Hepatocyte (in vitro differentiated cells): ENCODE results near the gene IDH2. TPM values are rescaled to one million over a fixed set of nuclear protein-coding genes. Genes with fewer than 3 reads are reported as not detected.
A peak's percentile ranks its signal among the peaks of the same experiment; 100 is the strongest.

Experiments used
- DNase-seq: peaks from one replicate; pipeline ENCODE4 v3.0.0-alpha.2; 2016; ENCODE audit warnings: low spot score
- H2AFZ ChIP-seq: fragments of 200-600 bp; sonication (generic); 2 replicates; pipeline ENCODE4 v1.6.0; 2016; ENCODE audit warnings: antibody characterized with exemption, mild to moderate bottlenecking
- H3K27ac ChIP-seq: fragments of 200-600 bp; sonication (generic); 2 replicates; pipeline ENCODE4 v1.5.1; 2016; ENCODE audit warnings: mild to moderate bottlenecking
- H3K27me3 ChIP-seq: fragments of 200-600 bp; sonication (generic); 2 replicates; pipeline ENCODE4 v1.6.1; 2016
- H3K36me3 ChIP-seq: fragments of 200-600 bp; sonication (generic); replicated peaks from 2 replicates; pipeline ENCODE4 v1.5.1; 2016; ENCODE audit warnings: low read depth; ENCODE audit not compliant: insufficient read depth
- H3K4me1 ChIP-seq: fragments of 200-600 bp; sonication (generic); 2 replicates; pipeline ENCODE4 v1.5.1; 2016; ENCODE audit warnings: mild to moderate bottlenecking, moderate library complexity; ENCODE audit not compliant: insufficient read depth
- H3K4me2 ChIP-seq: fragments of 200-600 bp; sonication (generic); 2 replicates; pipeline ENCODE4 v1.6.0; 2016
- H3K4me3 ChIP-seq: fragments of 200-600 bp; sonication (generic); 2 replicates; pipeline ENCODE4 v1.5.1; 2016; ENCODE audit warnings: mild to moderate bottlenecking
- H3K79me2 ChIP-seq: fragments of 200-600 bp; sonication (generic); 2 replicates; pipeline ENCODE4 v1.6.0; 2017; ENCODE audit warnings: mild to moderate bottlenecking
- H3K9me2 ChIP-seq: fragments of 200-600 bp; sonication (generic); replicated peaks from 2 replicates; pipeline ENCODE4 v1.6.0; 2017; ENCODE audit warnings: mild to moderate bottlenecking; ENCODE audit not compliant: insufficient read depth
- H3K9me3 ChIP-seq: fragments of 200-600 bp; sonication (generic); 2 replicates; pipeline ENCODE4 v1.5.1; 2016; ENCODE audit warnings: low read depth, mild to moderate bottlenecking
- H4K20me1 ChIP-seq: fragments of 200-600 bp; sonication (generic); 2 replicates; pipeline ENCODE4 v1.6.0; 2016; ENCODE audit warnings: mild to moderate bottlenecking; ENCODE audit not compliant: insufficient read depth, poor library complexity, severe bottlenecking
- CTCF ChIP-seq: fragments of 200-600 bp; sonication (generic); IDR thresholded peaks from 2 replicates; pipeline ENCODE4 v1.5.1; 2016; ENCODE audit warnings: antibody characterized with exemption, mild to moderate bottlenecking; ENCODE audit not compliant: poor library complexity
- EZH2 ChIP-seq: fragments of 200-600 bp; sonication (generic); IDR thresholded peaks from 2 replicates; pipeline ENCODE4 v1.6.1; 2016; ENCODE audit warnings: antibody characterized with exemption, mild to moderate bottlenecking, borderline replicate concordance
- EZH2phosphoT487 ChIP-seq: fragments of 200-600 bp; sonication (generic); IDR thresholded peaks from one replicate; pipeline ENCODE4 v1.6.1; 2018; ENCODE audit warnings: antibody characterized with exemption, mild to moderate bottlenecking, low read depth, moderate library complexity; ENCODE audit not compliant: unreplicated experiment, severe bottlenecking
- WGBS: methylation state at CpG from one replicate; pipeline ENCODE4 v1.1.6; 2016; ENCODE audit warnings: low lambda C conversion rate; ENCODE audit errors: missing lambda C conversion rate; 5-methylcytosine and 5-hydroxymethylcytosine counted together
- polyA plus RNA-seq: library from polyadenylated mRNA; unstranded; fragments of >200 nt; fragmentation: Nextera tagmentation; extraction: Ambion mirVana; gene quantifications from 2 replicates; pipeline ENCODE4 v1.2.1, GENCODE V29; 2016
- total RNA-seq: library from RNA; depleted of rRNA; stranded (reverse); fragments of >200 nt; gene quantifications from 2 replicates; pipeline ENCODE4 v1.2.3, GENCODE V29; 2014

The IDH2 gene
- total and polyA plus RNA-seq, 2 experiments from 2014 or later: 163 to 327 TPM

- H3K9me3 ChIP-seq: no peaks in the 10 kb centered on the region
- DNase-seq: peak; percentile 45
- H3K4me3 ChIP-seq: no peak overlapping the region
- no peak overlapping the region for H2AFZ ChIP-seq
- peaks cover 21% of the 10 kb centered on the region for H3K4me1 ChIP-seq
- H3K79me2 ChIP-seq: peaks cover 74% of the 10 kb centered on the region
- H3K4me2 ChIP-seq: no peak overlapping the region
- no peaks in the 10 kb centered on the region for H3K9me2 ChIP-seq
- 33% methylated on average over 7 of the region's 7 CpGs for WGBS
- H3K36me3 ChIP-seq: no peaks in the 10 kb centered on the region
- peak overlapping the region; percentile 14 for H3K27ac ChIP-seq
- no peaks in the 10 kb centered on the region for H4K20me1 ChIP-seq
- TF ChIP-seq CTCF (no peak), EZH2phosphoT487 (no peak), EZH2 (no peak)
- no peaks in the 10 kb centered on the region for H3K27me3 ChIP-seq
These were observed 47.6 kb downstream of the IDH2 start for GRCh38 chr15:90054618-90055097.

DNA sequence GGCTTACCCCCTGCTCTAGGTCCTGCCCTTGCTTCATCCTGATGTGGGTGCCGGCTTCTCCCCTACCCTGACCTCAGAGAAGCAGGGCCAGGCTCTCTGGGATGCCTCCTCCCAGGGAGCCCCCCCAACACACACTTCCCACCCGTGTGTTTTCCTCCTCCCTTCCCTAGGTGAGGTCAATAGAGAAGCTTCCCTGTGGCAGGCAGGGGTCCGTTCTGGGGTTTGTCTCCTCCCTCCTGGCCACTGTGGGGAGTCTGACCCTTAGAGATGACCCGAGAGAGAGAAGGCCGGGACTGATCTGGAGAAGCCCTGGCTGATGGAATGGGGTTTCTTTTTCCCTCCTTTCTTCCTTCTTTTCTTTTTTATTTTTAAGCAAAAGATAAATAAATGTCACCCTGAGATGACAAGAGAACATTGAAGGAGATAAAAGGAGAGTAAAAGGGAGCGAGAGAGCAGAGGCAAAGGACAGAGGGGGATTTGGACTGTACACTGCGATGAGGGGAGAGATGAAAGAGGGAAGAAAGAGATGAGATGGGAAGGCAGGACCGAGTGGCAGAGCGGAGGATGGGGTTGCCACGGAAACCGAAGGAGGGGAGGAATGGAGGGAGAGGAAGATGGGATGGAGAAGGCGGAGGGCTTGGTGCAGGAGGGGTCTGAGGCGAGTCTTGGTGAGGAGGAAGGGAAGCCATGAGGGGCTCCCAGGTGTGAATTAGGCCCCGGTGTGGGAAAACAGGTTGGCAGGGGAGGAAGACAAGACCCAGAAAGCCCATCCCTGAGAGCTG is 48.4 kb downstream of the IDH2 start:
- H3K9me3 ChIP-seq: no peaks in the 10 kb centered on the region
- H4K20me1 ChIP-seq: no peaks in the 10 kb centered on the region
- DNase-seq: no peak
- no peaks in the 10 kb centered on the region for H3K27me3 ChIP-seq
- H3K79me2 ChIP-seq: peaks cover 71% of the 10 kb centered on the region
- H3K9me2 ChIP-seq: no peaks in the 10 kb centered on the region
- H3K4me3 ChIP-seq: no peak overlapping the region
- no peak overlapping the region for H3K4me2 ChIP-seq
- TF ChIP-seq CTCF (no peak), EZH2phosphoT487 (no peak), EZH2 (no peak)
- H3K27ac ChIP-seq: peak overlapping the region; percentile 14
- no peak overlapping the region for H2AFZ ChIP-seq
- peaks cover 13% of the 10 kb centered on the region for H3K4me1 ChIP-seq
- 95% methylated on average over 13 of the region's 14 CpGs for WGBS
- H3K36me3 ChIP-seq: no peaks in the 10 kb centered on the region

- no peak for DNase-seq
- Histone ChIP-seq H3K4me1 (peaks cover 13% of the 10 kb centered on the region), H3K9me3 (no peaks in the 10 kb centered on the region), H3K27me3 (no peaks in the 10 kb centered on the region), H3K79me2 (peaks cover 70% of the 10 kb centered on the region), H3K9me2 (no peaks in the 10 kb centered on the region), H3K4me3 (no peak overlapping the region), H2AFZ (no peak overlapping the region), H4K20me1 (no peaks in the 10 kb centered on the region), H3K27ac (no peak overlapping the region), H3K36me3 (no peaks in the 10 kb centered on the region), H3K4me2 (no peak overlapping the region)
- WGBS: 81% methylated on average over 5 of the region's 5 CpGs
- TF ChIP-seq EZH2: no peak
- TF ChIP-seq EZH2phosphoT487: no peak
- no peak for TF ChIP-seq CTCF
These were observed 50.4 kb downstream of the IDH2 start for GRCh38 chr15:90051874-90052273.
